T1000 (cell line): ENCODE data around the gene GNAO1.
A peak's percentile ranks its signal among the peaks of the same experiment; 100 is the strongest.
"Not testable (repeated sequence)": the region's sequence is repeated elsewhere in the genome, so short reads cannot be mapped to it uniquely, and the experiment has no call there.

Experiments
- DNase-seq: peaks from one replicate; lab custom pipeline; 2025; ENCODE audit warnings: mixed read lengths; lab: John Stamatoyannopoulos, UW

GNAO1 gene

DNA sequence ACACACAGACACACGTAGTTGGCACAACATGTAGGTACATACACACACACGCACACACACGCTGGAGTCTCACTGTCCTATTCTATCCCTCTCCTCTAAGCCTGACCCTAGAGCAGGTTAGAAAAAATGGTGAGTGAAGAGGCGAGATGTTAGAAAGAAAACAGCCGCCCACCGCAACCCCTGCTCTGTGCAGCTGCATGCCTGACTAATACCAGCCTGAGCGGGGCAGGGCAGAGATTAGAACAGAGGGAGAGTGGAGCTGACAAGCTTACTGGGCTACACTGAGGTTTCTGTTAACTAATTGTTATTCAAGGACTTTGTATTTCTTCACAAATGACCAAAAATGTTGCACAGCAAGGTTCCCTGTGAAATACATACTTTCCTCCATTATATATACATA is 174.3 kb downstream of the GNAO1 start:
- no peak for DNase-seq

- no peak for DNase-seq
Measured at GRCh38 chr16:56366945-56367344, 175.7 kb downstream of the GNAO1 start.

DNA sequence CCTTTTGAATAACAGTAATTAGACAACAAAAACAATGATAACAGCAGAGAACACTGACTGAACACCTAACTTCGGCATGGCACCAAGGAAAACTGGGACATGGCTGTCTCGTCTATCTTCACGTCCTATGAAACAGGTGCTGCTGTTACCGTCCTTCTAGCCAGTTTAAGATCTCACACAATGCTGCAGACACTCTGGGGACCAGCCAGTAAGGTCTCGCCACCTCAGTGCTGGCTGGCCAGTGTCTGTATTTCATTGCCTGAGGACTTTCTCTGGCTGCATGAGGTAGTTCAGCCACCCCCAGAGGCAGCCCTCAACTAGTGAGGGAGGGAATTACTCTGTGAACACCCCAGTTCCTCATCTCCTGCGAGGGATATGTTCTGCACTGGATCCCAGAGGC is 176.5 kb downstream of the GNAO1 start:
- DNase-seq: no peak

- no peak for DNase-seq
Measured at GRCh38 chr16:56368545-56368944, 177.3 kb downstream of the GNAO1 start.

GRCh38 chr16:56369202-56369601 is 177.9 kb downstream of the GNAO1 start:
- no peak for DNase-seq

DNA sequence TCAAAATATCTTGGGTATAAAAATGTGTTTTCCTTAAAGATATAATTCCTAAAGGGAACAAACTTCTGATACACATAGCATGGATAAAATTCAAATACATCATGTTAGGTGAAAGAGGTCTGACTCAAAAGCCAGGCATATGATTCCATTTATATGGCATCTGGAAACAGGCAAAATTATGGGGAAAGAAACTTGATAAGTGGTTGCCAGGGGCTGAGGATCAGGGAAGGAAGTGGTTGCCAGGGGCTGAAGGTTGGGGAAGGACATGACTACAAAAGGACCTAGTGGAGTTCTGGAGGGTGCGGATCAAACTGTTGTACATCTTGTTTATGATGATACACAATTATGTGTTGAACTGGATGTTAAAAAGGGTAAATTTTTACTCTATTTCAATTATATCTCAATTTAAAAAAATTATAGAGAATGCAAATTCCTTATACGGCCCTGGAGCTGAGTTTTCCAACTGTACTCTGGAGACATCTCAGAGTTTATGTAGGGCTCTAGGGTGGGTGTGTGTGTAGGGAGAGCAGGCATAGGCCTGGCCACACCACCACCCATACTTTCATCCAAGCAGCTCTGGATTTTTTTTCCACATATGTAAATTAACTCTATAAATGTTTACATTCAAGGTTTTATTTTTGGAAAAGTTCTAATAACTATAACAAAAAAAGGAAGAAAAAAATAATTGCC is 179.0 kb downstream of the GNAO1 start:
- DNase-seq: no peak

DNA sequence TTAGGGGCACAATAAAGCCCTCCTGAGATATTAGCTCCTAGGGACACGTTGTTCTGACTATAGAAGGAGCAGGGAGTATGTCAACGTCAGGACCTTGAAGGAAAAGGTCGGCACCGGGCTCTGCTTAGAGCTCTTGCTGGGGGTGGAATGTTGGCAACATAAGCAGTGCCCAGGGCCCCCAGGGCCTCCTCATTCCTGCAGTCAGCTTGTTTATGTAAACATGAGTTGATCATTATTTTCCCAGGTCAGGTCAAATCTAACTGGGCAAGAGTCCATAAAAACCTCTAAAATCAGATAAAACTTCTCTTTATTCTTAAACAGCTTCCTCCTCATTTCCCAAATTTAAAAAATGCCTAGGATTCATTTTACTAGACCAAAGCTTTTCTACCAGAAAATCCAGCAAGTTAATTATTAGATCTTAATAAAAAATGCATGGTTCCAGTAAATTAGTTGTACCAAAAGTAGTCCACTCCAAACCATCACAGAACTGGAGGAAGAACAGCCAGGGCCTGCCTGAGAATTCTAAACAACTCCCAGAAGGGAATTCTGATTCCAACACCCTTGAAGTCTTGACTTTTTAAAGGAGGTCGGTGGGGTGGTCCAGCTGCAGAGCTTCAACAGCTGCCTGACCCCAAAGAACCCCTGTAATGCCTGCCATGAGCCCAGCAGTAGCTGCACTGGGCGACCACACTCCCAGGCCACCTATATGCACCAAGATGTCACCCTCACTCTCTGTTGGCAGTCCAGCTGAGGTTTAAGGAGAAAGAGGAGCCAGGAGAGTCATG is 179.8 kb downstream of the GNAO1 start:
- peak; percentile 53 for DNase-seq

DNA sequence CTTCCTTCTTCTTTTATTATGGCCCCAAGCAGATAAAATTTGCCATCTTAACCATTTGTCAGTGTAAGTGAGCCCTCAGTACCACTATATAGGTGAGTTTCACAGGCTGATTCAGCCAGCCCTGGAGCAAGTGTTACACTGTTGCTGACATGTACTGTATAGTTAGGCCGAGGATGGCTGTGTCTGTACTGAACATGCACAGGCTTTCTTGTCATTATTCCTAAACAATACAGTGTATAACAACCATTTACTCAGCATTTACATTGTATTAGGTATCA is 180.3 kb downstream of the GNAO1 start:
- no peak for DNase-seq

DNA sequence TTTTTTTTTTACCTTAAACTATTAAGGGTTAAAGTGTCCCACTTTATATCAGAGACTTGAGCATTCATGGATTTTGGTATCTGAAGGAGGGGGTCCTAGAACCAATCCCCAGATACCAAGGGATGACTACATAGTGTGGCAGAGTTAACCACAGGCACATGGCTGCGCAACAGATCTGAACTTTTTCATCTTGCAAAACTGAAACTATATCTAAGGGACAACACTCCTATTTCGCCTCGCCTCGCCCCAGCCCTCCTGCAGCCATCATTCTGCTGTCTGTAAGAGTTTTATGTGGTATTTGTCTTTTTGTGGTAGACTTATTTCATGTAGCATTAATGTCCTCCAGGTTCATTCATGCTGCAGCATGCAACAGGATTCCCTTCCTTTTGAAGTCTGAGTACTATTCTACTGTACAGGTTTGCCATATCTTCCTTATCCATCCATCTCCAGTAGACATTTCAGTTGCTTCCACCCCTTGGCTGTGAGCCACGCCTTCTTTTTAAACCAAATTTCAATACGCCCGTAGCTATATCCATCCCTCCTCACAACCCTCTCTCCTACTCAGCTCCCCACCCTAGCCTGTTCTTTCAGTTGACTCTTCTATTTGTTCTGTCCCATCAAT is 180.8 kb downstream of the GNAO1 start:
- DNase-seq: no peak

- DNase-seq: no peak
Measured at GRCh38 chr16:56373003-56373402, 181.7 kb downstream of the GNAO1 start.

DNA sequence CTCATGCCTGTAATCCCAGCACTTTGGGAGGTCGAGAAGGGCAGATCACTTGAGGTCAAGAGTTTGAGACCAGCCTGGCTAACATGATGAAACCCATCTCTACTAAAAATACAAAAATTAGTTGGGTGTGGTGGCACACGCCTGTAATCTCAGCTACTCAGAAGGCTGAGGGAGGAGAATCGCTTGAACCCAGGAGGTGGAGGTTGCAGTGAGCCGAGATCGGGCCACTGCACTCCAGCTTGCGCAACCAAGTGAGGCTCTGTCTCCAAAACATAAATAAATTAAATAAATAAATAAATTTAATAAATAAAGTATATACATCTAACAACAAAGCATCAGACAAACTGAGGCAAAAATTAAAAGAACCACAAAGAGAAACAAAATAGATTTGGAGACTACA is 184.5 kb downstream of the GNAO1 start:
- DNase-seq: not testable (repeated sequence)

DNA sequence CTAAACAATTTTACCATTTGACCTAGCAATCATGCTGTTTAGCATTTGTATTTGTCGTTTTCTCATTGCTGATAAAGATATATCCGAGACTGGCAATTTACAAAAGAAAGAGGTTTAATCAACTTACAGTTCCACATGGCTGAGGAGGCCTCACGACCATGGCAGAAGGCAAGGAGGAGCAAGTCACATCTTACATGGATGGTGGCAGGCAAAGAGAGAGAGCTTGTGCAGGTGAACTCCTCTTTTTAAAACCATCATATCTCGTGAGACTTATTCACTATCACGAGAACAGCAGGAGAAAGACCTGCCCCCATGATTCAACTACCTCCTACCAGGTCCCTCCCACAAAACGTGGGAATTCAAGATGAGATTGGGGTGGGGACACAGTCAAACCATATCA is 187.8 kb downstream of the GNAO1 start:
- DNase-seq: not testable (repeated sequence)

GRCh38 chr16:56380778-56381485 is 189.6 kb downstream of the GNAO1 start:
- not testable (repeated sequence) for DNase-seq

DNA sequence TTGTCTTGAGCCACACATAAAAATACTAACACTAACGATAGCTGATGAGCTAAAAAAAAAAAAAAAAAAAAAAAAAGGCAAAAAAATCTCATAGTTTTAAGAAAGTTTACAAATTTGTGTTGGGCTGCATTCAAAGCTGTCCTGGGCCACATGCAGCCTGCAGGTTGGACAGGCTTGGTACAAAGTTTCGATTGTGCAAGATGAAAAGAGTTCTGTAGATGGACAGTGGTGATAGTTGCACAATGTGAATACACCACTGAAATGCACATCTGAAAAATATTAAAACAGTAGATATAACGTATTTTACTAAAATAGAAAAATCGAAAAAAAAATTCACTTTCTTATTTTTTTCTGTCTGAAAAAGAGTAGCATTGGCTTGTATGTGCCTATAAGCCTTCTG is 191.2 kb downstream of the GNAO1 start:
- DNase-seq: no peak

GRCh38 chr16:56382901-56383355 is 191.6 kb downstream of the GNAO1 start:
- DNase-seq: peak; percentile 8

- no peak for DNase-seq
Measured at GRCh38 chr16:56384074-56384721, 192.9 kb downstream of the GNAO1 start.

DNA sequence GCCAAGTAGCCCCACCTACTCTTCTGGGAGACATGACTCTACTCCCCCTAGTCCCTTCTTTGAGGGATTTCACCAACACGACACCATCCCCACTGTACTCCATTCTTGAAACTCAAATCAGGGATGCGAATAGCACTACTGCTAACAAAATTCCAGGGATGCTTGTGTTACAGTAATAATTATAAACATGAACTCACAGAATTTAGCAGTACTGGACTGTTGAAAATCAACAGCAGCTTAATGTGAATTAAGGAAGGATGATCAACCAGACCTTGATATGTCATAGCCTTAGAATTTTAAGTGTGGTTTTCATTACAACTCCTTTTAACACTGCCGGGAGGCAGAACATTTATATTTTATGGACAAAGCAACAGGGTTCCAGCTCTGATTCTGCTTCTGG is 196.1 kb downstream of the GNAO1 start:
- no peak for DNase-seq

DNA sequence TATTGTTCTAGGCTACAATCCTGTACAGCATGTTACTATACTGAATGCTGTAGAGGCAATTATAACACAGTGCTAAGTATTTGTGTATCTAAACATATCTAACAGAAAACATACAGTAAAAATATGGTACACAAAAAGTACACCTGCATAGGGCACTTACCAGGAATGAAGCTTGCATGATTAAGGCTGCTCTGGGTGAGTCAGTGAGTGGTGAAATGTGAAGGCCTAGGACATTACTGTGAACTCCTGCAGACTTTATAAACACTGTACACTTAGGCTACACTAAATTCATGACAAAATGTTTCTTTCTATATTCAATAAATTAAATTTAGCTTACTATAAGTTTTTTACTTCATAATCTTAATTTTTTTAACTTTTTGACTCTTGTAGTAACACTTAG is 196.9 kb downstream of the GNAO1 start:
- DNase-seq: no peak

GRCh38 chr16:56389554-56389953 is 198.3 kb downstream of the GNAO1 start:
- DNase-seq: peak; percentile 32

GRCh38 chr16:56396724-56397123 is 205.4 kb downstream of the GNAO1 start:
- not testable (repeated sequence) for DNase-seq

DNA sequence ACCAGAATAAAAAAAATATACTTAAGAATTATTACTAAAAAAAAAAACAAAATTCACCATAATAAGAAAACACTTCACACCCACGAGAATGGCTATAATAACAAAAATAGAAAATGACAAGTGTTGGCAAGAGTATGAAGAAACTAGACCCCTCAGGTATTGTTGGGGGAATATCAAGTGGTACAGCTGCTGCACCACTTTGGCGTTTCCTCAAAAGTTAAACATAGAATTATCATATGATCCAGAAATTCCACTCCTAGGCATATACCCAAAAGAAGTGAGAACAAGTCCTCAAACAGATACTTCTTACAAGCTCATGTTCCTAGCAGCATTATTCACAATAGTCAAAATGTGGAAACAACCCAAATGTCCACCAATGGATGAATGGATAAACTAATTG is 207.8 kb downstream of the GNAO1 start:
- no peak for DNase-seq

- no peak for DNase-seq
Measured at GRCh38 chr16:56399486-56399885, 208.2 kb downstream of the GNAO1 start.
